Measurements from ENCODE around the gene WASF2.
"Not testable (repeated sequence)": the region's sequence is repeated elsewhere in the genome, so short reads cannot be mapped to it uniquely, and the experiment has no call there.

GRCh38 chr1:27538305-27538676 is 48.3 kb upstream of the WASF2 start:
- TF ChIP-seq EZH2 (IDR thresholded peaks at IDR 0.05); POLR2AphosphoS5 (IDR thresholded peaks at IDR 0.05; ENCODE audit: borderline replicate concordance, low read depth, low read length): not testable (repeated sequence)

All from SK-N-MC (cell line).